PC-9 (cell line): Measurements from ENCODE around the gene KRTAP5-1. TPM values are rescaled to one million over a fixed set of nuclear protein-coding genes. Genes with fewer than 3 reads are reported as not detected.
A peak's percentile ranks its signal among the peaks of the same experiment; 100 is the strongest.

Experiments used
- BruUV-seq: library from RNA; stranded (reverse); fragments of 400-500 nt; replicated peaks from 2 replicates; lab custom pipeline; 2021; lab: Mats Ljungman, UMichigan
- CTCF ChIA-PET: fragments of 300-600 bp; sonication (Branson Sonifier 250); formaldehyde crosslinking; loops from one replicate; lab custom pipeline; 2022; ENCODE audit warnings: antibody characterized with exemption; lab: Charles Lee
- POLR2A ChIA-PET: fragments of 300-600 bp; sonication (Branson Sonifier 250); formaldehyde crosslinking; loops from one replicate; lab custom pipeline; 2022; ENCODE audit warnings: antibody characterized with exemption; ENCODE audit not compliant: unreplicated experiment; lab: Charles Lee
- DNase-seq, 2 experiments: peaks; one replicate each; pipeline versions ENCODE4 v3.0.0 to v3.0.0-alpha.2; 2015 to 2022; ENCODE audit warnings: mixed read lengths in 1 of 2
- H2AFZ ChIP-seq: fragments of 200-600 bp; sonication (generic); 2 replicates; pipeline ENCODE4 v1.8.1; 2017; ENCODE audit warnings: antibody characterized with exemption
- H3F3A ChIP-seq: fragments of 200-600 bp; sonication (generic); 2 replicates; pipeline ENCODE4 v1.8.1; 2017; ENCODE audit warnings: antibody characterized with exemption, mild to moderate bottlenecking, low read depth; ENCODE audit not compliant: insufficient read depth
- H3K27ac ChIP-seq: fragments of 200-600 bp; sonication (generic); 2 replicates; pipeline ENCODE4 v1.6.1; 2016; ENCODE audit warnings: mixed run types
- H3K27me3 ChIP-seq: fragments of 200-600 bp; sonication (generic); 2 replicates; pipeline ENCODE4 v1.6.1; 2016; ENCODE audit warnings: low read depth, mixed run types; ENCODE audit not compliant: insufficient read depth
- H3K36me3 ChIP-seq: fragments of 200-600 bp; sonication (generic); 2 replicates; pipeline ENCODE4 v1.6.1; 2016; ENCODE audit warnings: low read depth, mixed run types
- H3K4me1 ChIP-seq: fragments of 200-600 bp; sonication (generic); replicated peaks from 2 replicates; pipeline ENCODE4 v1.6.1; 2016; ENCODE audit warnings: mixed run types; ENCODE audit not compliant: insufficient read depth
- H3K4me2 ChIP-seq: fragments of 200-600 bp; sonication (generic); 2 replicates; pipeline ENCODE4 v1.6.1; 2017; ENCODE audit warnings: mixed run types
- H3K4me3 ChIP-seq: fragments of 200-600 bp; sonication (generic); 2 replicates; pipeline ENCODE4 v1.6.1; 2016; ENCODE audit warnings: mixed run types
- H3K79me2 ChIP-seq: fragments of 200-600 bp; sonication (generic); 2 replicates; pipeline ENCODE4 v1.6.1; 2017; ENCODE audit warnings: low read depth, mixed run types
- H3K9me2 ChIP-seq: fragments of 200-600 bp; sonication (generic); 2 replicates; pipeline ENCODE4 v1.8.1; 2017; ENCODE audit warnings: mild to moderate bottlenecking; ENCODE audit not compliant: insufficient read depth
- H3K9me3 ChIP-seq: fragments of 200-600 bp; sonication (generic); 2 replicates; pipeline ENCODE4 v1.8.1; 2016; ENCODE audit warnings: low read depth; ENCODE audit not compliant: insufficient read depth
- H4K20me1 ChIP-seq: fragments of 200-600 bp; sonication (generic); 2 replicates; pipeline ENCODE4 v1.8.1; 2017; ENCODE audit not compliant: insufficient read depth
- EZH2 ChIP-seq: fragments of 200-600 bp; sonication (generic); IDR thresholded peaks from 2 replicates; pipeline ENCODE4 v1.8.0; 2017; ENCODE audit warnings: antibody characterized with exemption, low read depth
- intact Hi-C: fragments of 100-400 bp; cut with micrococcal nuclease; formaldehyde crosslinking; loops from one replicate; pipeline ENCODE4 v1.10.0; 2022; ENCODE audit not compliant: unreplicated experiment
- total RNA-seq: library from RNA; stranded (reverse); gene quantifications from 2 replicates; pipeline ENCODE4 v1.2.3, GENCODE V29; 2021
- TF ChIP-seq, protein P1 (sequence below): fragments of 200-600 bp; sonication (generic); conservative IDR thresholded peaks from 2 replicates; pipeline ENCODE4 v1.6.1; 2017; ENCODE audit warnings: mixed run types, antibody characterized with exemption, mild to moderate bottlenecking, moderate library complexity

The KRTAP5-1 gene
- total RNA-seq, 1 experiment from 2014 or later, result not detected

DNA sequence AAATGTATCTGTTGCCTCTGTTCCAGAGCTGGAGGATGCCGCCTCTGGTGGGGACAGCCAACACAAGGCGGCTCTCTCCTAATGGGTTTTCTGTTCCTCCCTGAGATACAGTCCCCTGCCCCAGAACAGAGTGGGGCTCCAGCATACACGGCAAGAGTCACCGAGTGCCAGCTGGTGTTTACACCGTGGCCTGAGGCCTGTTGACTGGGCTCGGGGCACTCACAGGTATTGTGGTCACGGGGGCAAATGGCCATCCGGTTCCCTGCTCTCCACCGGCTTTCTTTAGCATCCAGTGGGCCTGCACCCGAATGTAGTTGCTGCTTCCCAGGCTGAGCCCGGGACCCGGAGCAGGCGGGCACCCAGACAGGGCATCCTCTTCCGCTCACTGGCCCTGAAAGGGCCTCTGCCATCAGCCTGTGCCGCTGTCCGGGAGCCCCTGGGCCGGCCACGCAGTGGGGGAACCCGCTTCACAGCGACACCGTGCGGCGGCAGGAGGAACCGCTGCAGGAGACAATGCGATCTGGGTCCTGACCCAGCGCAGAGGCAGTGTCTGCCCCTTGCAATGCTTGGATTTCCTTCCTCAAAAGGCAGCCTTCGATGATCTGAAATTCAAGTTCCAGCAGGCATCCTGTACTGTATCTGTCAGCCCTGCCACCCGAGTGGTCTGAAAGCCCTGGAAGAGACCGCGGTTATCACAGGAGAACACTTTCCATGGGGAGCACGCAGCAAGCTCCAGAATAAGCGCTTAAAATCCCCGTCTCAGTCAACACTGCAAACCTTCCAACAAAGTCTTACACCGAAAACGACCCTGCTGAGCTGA is 43.6 kb upstream of the KRTAP5-1 start:
- H3K27ac ChIP-seq, result no peak overlapping the region
- H3K27me3 ChIP-seq, result peaks cover 71% of the 10 kb centered on the region
- BruUV-seq, result no TSS peak
- no peak overlapping the region for H3K4me2 ChIP-seq
- H3K4me3 ChIP-seq, result no peak overlapping the region
- H4K20me1 ChIP-seq, result no peaks in the 10 kb centered on the region
- H3F3A ChIP-seq, result no peaks in the 10 kb centered on the region
- no peak overlapping the region for H2AFZ ChIP-seq
- no peaks in the 10 kb centered on the region for H3K9me3 ChIP-seq
- H3K79me2 ChIP-seq, result no peaks in the 10 kb centered on the region
- TF ChIP-seq, protein P1, sequence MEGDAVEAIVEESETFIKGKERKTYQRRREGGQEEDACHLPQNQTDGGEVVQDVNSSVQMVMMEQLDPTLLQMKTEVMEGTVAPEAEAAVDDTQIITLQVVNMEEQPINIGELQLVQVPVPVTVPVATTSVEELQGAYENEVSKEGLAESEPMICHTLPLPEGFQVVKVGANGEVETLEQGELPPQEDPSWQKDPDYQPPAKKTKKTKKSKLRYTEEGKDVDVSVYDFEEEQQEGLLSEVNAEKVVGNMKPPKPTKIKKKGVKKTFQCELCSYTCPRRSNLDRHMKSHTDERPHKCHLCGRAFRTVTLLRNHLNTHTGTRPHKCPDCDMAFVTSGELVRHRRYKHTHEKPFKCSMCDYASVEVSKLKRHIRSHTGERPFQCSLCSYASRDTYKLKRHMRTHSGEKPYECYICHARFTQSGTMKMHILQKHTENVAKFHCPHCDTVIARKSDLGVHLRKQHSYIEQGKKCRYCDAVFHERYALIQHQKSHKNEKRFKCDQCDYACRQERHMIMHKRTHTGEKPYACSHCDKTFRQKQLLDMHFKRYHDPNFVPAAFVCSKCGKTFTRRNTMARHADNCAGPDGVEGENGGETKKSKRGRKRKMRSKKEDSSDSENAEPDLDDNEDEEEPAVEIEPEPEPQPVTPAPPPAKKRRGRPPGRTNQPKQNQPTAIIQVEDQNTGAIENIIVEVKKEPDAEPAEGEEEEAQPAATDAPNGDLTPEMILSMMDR, result peak; percentile 81
- TF ChIP-seq EZH2, result no peak
- H3K9me2 ChIP-seq, result no peaks in the 10 kb centered on the region
- H3K36me3 ChIP-seq, result no peaks in the 10 kb centered on the region
- ChIA-PET CTCF (no interaction called here), POLR2A (no interaction called here)
- DNase-seq, result peak in 1 of 2 experiments; percentile 52
- intact Hi-C loops, result loop anchor here (5.0 kb wide), 1 partner anchor 81 kb away; no protein-coding TSS in a partner anchor
- no peaks in the 10 kb centered on the region for H3K4me1 ChIP-seq

DNA sequence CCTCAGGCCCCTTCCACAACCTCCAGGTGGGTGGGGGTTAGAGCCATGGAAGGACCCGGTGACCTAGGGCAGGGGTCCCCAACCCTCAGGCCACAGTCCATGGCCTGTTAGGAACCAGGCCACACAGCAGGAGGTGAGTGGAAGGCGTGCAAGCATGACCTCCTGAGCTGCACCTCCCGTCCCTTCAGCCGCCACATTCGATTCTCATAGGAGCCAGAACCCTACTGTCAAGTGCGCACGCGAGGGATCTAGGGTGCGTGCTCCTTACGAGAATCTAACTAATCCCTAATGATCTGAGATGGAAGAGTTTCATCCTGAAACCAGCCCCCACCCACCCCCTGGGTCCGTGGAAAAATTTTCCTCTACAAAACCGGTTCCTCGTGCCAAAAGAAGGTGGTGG is 40.5 kb upstream of the KRTAP5-1 start:
- H3K27me3 ChIP-seq, result peaks cover 52% of the 10 kb centered on the region
- H4K20me1 ChIP-seq, result no peaks in the 10 kb centered on the region
- no peaks in the 10 kb centered on the region for H3K9me3 ChIP-seq
- POLR2A ChIA-PET, result no interaction called here
- no peak overlapping the region for H3K27ac ChIP-seq
- no peaks in the 10 kb centered on the region for H3K79me2 ChIP-seq
- BruUV-seq, result no TSS peak
- CTCF ChIA-PET, result no interaction called here
- TF ChIP-seq EZH2, result no peak
- TF ChIP-seq, protein P1, result no peak
- H2AFZ ChIP-seq, result no peak overlapping the region
- no peak for DNase-seq
- H3K4me1 ChIP-seq, result no peaks in the 10 kb centered on the region
- H3K36me3 ChIP-seq, result no peaks in the 10 kb centered on the region
- no peaks in the 10 kb centered on the region for H3K9me2 ChIP-seq
- no peak overlapping the region for H3K4me2 ChIP-seq
- H3F3A ChIP-seq, result no peaks in the 10 kb centered on the region
- H3K4me3 ChIP-seq, result no peak overlapping the region
- intact Hi-C loops, result loop anchor here (5.0 kb wide), 1 partner anchor 78 kb away; no protein-coding TSS in a partner anchor

DNA sequence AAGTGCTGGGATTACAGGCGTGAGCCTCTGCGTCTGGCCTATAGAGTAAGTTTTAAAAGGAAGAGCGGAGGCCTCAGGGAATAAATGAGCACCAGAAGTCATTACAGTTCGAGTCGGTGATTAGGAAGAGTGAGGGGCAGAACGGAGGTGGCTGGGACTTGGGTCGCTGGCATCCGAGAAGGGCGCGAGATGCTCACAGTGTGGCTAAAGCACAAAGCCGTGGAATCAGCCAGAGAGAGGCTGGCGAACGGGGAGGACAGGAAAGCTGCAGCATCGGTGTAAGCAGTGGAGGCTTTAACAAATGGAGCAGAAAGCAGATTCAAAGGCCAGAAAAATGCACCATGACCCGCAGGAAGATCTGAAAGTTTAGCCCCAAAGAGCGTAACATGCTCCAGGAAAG is 39.5 kb upstream of the KRTAP5-1 start:
- no peaks in the 10 kb centered on the region for H3K9me3 ChIP-seq
- H3K4me3 ChIP-seq, result no peak overlapping the region
- H3K9me2 ChIP-seq, result no peaks in the 10 kb centered on the region
- H3K36me3 ChIP-seq, result no peaks in the 10 kb centered on the region
- H3K4me2 ChIP-seq, result no peak overlapping the region
- no peaks in the 10 kb centered on the region for H3F3A ChIP-seq
- intact Hi-C loops, result loop anchor here (5.0 kb wide), 1 partner anchor 77 kb away; no protein-coding TSS in a partner anchor
- DNase-seq, result no peak
- H3K79me2 ChIP-seq, result no peaks in the 10 kb centered on the region
- no peaks in the 10 kb centered on the region for H3K4me1 ChIP-seq
- TF ChIP-seq, protein P1, result no peak
- no peak for TF ChIP-seq EZH2
- H3K27me3 ChIP-seq, result peaks cover 58% of the 10 kb centered on the region
- H3K27ac ChIP-seq, result no peak overlapping the region
- ChIA-PET CTCF (no interaction called here), POLR2A (no interaction called here)
- H2AFZ ChIP-seq, result no peak overlapping the region
- no TSS peak for BruUV-seq
- no peaks in the 10 kb centered on the region for H4K20me1 ChIP-seq
